Small intestine (tissue), 7 donors: ENCODE data around the gene FARS2. TPM values are rescaled to one million over a fixed set of nuclear protein-coding genes. Genes with fewer than 3 reads are reported as not detected.
A peak's percentile ranks its signal among the peaks of the same experiment; 100 is the strongest.

Experiments used
- DNase-seq, 2 donors: peaks; one replicate each; pipeline versions ENCODE4 v3.0.0 to v3.0.0-alpha.2; 2013
- FAIRE-seq: peaks from 2 replicates; lab custom pipeline; 2012; peaks lifted over from hg19 to GRCh38; lab: Jason Lieb, UNC
- H3K27ac ChIP-seq, 3 donors: one replicate each; pipeline ENCODE4 v1.5.1; 2013; ENCODE audit warnings: low read length in 2 of 3, mild to moderate bottlenecking in 2 of 3, control low read depth in 1 of 3, inconsistent platforms in 1 of 3, low read depth in 1 of 3, moderate library complexity in 1 of 3
- H3K27me3 ChIP-seq, 3 donors: one replicate each; pipeline ENCODE4 v1.6.1; 2013; ENCODE audit warnings: low read length in 3 of 3, inconsistent platforms in 1 of 3; ENCODE audit not compliant: control insufficient read depth in 3 of 3, insufficient read depth in 3 of 3
- H3K36me3 ChIP-seq, 3 donors: one replicate each; pipeline ENCODE4 v1.6.1; 2013; ENCODE audit warnings: low read length in 3 of 3, inconsistent platforms in 1 of 3, low read depth in 1 of 3, mild to moderate bottlenecking in 1 of 3, moderate library complexity in 1 of 3; ENCODE audit not compliant: control insufficient read depth in 3 of 3, insufficient read depth in 2 of 3
- H3K4me1 ChIP-seq, 3 donors: one replicate each; pipeline ENCODE4 v1.6.1; 2013; ENCODE audit warnings: low read length in 2 of 3, inconsistent platforms in 1 of 3, low read depth in 1 of 3, mild to moderate bottlenecking in 1 of 3, moderate library complexity in 1 of 3; ENCODE audit not compliant: control insufficient read depth in 3 of 3, insufficient read depth in 2 of 3
- H3K4me3 ChIP-seq, 3 donors: one replicate each; pipeline ENCODE4 v1.5.1; 2013; ENCODE audit warnings: low read length in 3 of 3, control low read depth in 1 of 3, inconsistent platforms in 1 of 3, low read depth in 1 of 3, mild to moderate bottlenecking in 1 of 3, moderate library complexity in 1 of 3
- H3K9me3 ChIP-seq, 2 donors: one replicate each; pipeline ENCODE4 v1.6.1; 2013; ENCODE audit warnings: low read depth in 1 of 2, low read length in 1 of 2; ENCODE audit not compliant: control insufficient read depth in 2 of 2, insufficient read depth in 1 of 2
- WGBS, 3 donors: extraction: QIAGEN DNeasy Blood & Tissue Kit; methylation state at CpG; one replicate each; pipeline ENCODE4 v1.1.7; 2013; 5-methylcytosine and 5-hydroxymethylcytosine counted together
- polyA plus RNA-seq, 4 donors: library from polyadenylated mRNA; stranded (reverse) in 3 of 4; unstranded in 1 of 4; fragments of 200-250 nt in 3 of 4; fragments of 120-200 nt in 1 of 4; gene quantifications; one replicate each; pipeline versions ENCODE4 v1.2.1 to v1.2.3, GENCODE V29; 2013
- donor health status: healthy with polysubstance abuse.
- donor health status: control.
- donor health status: control.
- donor health status: Bipolar disorder and iron deficiency.
- donor health status: healthy.

Gene FARS2
- polyA plus RNA-seq, 4 donors = 6.0 to 16.6 (median 11.8) TPM

GRCh38 chr6:5778906-5779305 is 517.6 kb downstream of the FARS2 start:
- no peak for FAIRE-seq
- no peak for DNase-seq
- Histone ChIP-seq H3K27me3 (no peaks in the 10 kb centered on the region), H3K9me3 (no peaks in the 10 kb centered on the region), H3K36me3 (peaks cover 0 to 15% (median 0%) of the 10 kb centered on the region in 3 donors), H3K4me1 (peaks cover 0 to 7% (median 5%) of the 10 kb centered on the region in 3 donors), H3K27ac (no peak overlapping the region), H3K4me3 (no peak overlapping the region)
- 93 to 96% (median 95%) methylated on average over 7 of the region's 7 CpGs for WGBS, 3 donors

GRCh38 chr6:5781019-5781418 is 519.7 kb downstream of the FARS2 start:
- Histone ChIP-seq H3K9me3 (no peaks in the 10 kb centered on the region), H3K4me3 (no peak overlapping the region), H3K36me3 (peaks cover 0 to 8% (median 0%) of the 10 kb centered on the region in 3 donors), H3K27ac (no peak overlapping the region), H3K4me1 (peaks cover 0 to 7% (median 5%) of the 10 kb centered on the region in 3 donors), H3K27me3 (no peaks in the 10 kb centered on the region)
- DNase-seq (no peak), FAIRE-seq (no peak)
- WGBS, 3 donors = 97 to 98% (median 98%) methylated on average over 6 of the region's 6 CpGs

- H3K4me1 ChIP-seq = peaks cover 0 to 7% (median 5%) of the 10 kb centered on the region in 3 donors
- no peak overlapping the region for H3K4me3 ChIP-seq
- H3K36me3 ChIP-seq = peaks cover 0 to 6% (median 0%) of the 10 kb centered on the region in 3 donors
- no peaks in the 10 kb centered on the region for H3K27me3 ChIP-seq
- H3K27ac ChIP-seq = peak overlapping the region; percentile 53 to 86 (median 79)
- 80 to 85% (median 81%) methylated on average over 17 of the region's 17 CpGs for WGBS, 3 donors
- FAIRE-seq (no peak), DNase-seq (no peak)
- H3K9me3 ChIP-seq = no peaks in the 10 kb centered on the region
Measured at GRCh38 chr6:5781966-5782556, 520.7 kb downstream of the FARS2 start.

GRCh38 chr6:5782783-5783547 is 521.7 kb downstream of the FARS2 start:
- Histone ChIP-seq H3K4me3 (no peak overlapping the region), H3K27me3 (no peaks in the 10 kb centered on the region), H3K4me1 (peaks cover 0 to 7% (median 5%) of the 10 kb centered on the region in 3 donors), H3K36me3 (peaks cover 0 to 6% (median 0%) of the 10 kb centered on the region in 3 donors), H3K27ac (peak overlapping the region; percentile 79 to 96 (median 95)), H3K9me3 (no peaks in the 10 kb centered on the region)
- DNase-seq (peak; percentile 92 to 98), FAIRE-seq (peak; percentile 49)
- WGBS, 3 donors = 17 to 57% (median 32%) methylated on average over 26 of the region's 26 CpGs

- Histone ChIP-seq H3K36me3 (peaks cover 0 to 3% (median 0%) of the 10 kb centered on the region in 3 donors), H3K27me3 (no peaks in the 10 kb centered on the region), H3K27ac (peak overlapping the region; percentile 79 to 96 (median 95)), H3K4me3 (no peak overlapping the region), H3K9me3 (no peaks in the 10 kb centered on the region), H3K4me1 (peaks cover 0 to 7% (median 5%) of the 10 kb centered on the region in 3 donors)
- 59 to 81% (median 72%) methylated on average over 19 of the region's 19 CpGs for WGBS, 3 donors
- DNase-seq = no peak
- no peak for FAIRE-seq
Measured at GRCh38 chr6:5783584-5784089, 522.3 kb downstream of the FARS2 start.

- Histone ChIP-seq H3K4me1 (peaks cover 0 to 7% (median 5%) of the 10 kb centered on the region in 3 donors), H3K27me3 (no peaks in the 10 kb centered on the region), H3K9me3 (no peaks in the 10 kb centered on the region), H3K4me3 (no peak overlapping the region), H3K36me3 (peaks cover 0 to 3% (median 0%) of the 10 kb centered on the region in 3 donors), H3K27ac (no peak overlapping the region)
- FAIRE-seq (no peak), DNase-seq (no peak)
- 78 to 97% (median 79%) methylated on average over 8 of the region's 8 CpGs for WGBS, 3 donors
Measured at GRCh38 chr6:5785249-5785648, 523.9 kb downstream of the FARS2 start.

- Histone ChIP-seq H3K9me3 (no peaks in the 10 kb centered on the region), H3K27me3 (no peaks in the 10 kb centered on the region), H3K27ac (no peak overlapping the region), H3K36me3 (peaks cover 0 to 3% (median 0%) of the 10 kb centered on the region in 3 donors), H3K4me1 (peaks cover 0 to 7% (median 5%) of the 10 kb centered on the region in 3 donors), H3K4me3 (no peak overlapping the region)
- WGBS, 3 donors = 84 to 94% (median 85%) methylated on average over 10 of the region's 10 CpGs
- no peak for DNase-seq
- FAIRE-seq = no peak
Measured at GRCh38 chr6:5786321-5786968, 525.1 kb downstream of the FARS2 start.
